GM10266 (cell line): ENCODE measurements around the gene MAGEB1.

Experiments used
- DNase-seq: peaks from one replicate; pipeline ENCODE4 v3.0.0; 2012; ENCODE audit errors: extremely low spot score
- CTCF ChIP-seq: IDR thresholded peaks from 2 replicates; pipeline ENCODE4 v1.5.1; 2012; ENCODE audit warnings: mild to moderate bottlenecking, low read depth; ENCODE audit not compliant: control insufficient read depth, insufficient read depth; ENCODE audit errors: missing control alignments

Gene MAGEB1

GRCh38 chrX:30246769-30247489, at the start of gene MAGEB1:
MAGEB1 (plus strand) TSS chrX:30247146; CDS start chrX:30250494, 3,348 bp downstream.
- DNase-seq: no peak
- no peak for TF ChIP-seq CTCF

- TF ChIP-seq CTCF: no peak
- DNase-seq: no peak
Observed at GRCh38 chrX:30212172-30212571, 34.8 kb upstream of the MAGEB1 start.

- DNase-seq: no peak
- no peak for TF ChIP-seq CTCF
Observed at GRCh38 chrX:30215357-30215843, 31.5 kb upstream of the MAGEB1 start, which contains the start of gene MAGEB2. MAGEB2 (plus strand) TSS chrX:30215563; CDS start chrX:30218581, 3,018 bp downstream.

DNA sequence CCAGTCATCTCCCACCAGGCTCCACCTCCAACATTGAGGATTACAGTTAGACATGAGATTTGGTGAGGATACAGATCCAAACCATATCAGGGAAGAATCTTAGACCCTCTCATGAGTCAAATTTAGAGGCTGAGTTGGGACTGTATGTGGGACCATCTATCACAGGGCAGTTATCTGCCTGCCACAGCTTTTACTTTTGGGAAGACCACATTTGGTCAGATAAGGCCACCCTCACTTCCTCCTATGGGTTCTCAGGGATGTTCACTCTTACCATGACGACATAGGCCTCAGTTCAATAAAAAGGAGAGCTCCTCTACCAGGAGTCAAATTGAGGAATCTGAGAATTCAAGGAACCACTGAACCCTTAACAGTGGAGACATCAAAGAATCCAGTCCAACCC, 29.5 kb upstream of the MAGEB1 start:
- no peak for TF ChIP-seq CTCF
- DNase-seq: no peak

GRCh38 chrX:30219372-30219771, 27.6 kb upstream of the MAGEB1 start:
- TF ChIP-seq CTCF: no peak
- no peak for DNase-seq

- no peak for TF ChIP-seq CTCF
- no peak for DNase-seq
Observed at GRCh38 chrX:30220661-30221060, 26.3 kb upstream of the MAGEB1 start.

- DNase-seq: no peak
Observed at GRCh38 chrX:30224536-30224935, 22.4 kb upstream of the MAGEB1 start.

More at GRCh38 chrX:30224536-30224935, 22.4 kb upstream of the MAGEB1 start:
- TF ChIP-seq CTCF: no peak
